ENCODE results near the gene P2RX1.

Gene P2RX1

DNA sequence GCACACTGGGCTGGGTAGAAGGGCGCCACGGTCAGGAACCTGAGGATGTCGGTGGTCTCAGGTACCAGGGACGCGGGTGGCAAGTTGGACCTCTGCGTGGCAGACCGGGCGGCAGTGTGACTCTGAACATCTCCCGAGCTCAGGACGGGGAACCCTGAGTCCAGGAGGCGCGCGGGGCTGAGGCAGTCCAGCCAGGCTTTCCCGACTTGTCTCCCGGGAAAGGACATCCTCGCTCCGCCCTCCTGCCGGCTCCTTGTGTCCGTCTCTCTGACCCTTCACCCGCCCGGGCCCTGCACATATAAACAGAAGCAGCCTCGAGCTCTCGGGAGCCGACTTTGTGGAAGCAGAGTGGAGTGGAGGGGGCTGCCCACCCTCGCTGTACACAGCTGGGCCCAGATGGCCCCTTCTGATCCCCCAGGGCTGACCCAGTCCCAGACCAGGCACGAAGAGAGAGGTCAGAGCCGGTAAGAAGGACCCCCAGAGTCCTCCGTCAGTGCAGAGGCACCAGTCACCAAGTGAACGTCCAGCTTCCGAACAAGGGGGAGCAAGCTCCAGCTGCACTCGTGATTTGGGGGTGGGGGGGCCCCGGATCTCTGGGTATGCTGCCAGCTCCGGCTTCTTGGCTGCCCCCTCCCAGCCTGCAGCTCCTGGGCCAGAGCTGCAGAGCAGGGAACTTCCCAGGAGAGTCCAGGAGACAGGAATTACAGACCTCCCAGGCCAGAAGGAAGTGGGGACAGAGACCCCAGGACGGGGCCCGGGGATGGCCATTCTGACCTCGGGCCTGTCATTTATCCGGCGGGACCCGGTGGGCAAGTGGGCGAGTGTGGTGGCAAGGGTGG lies 8.5 kb upstream of the P2RX1 start:
- no peak for DNase-seq (ENCODE audit: low read depth)

DNA sequence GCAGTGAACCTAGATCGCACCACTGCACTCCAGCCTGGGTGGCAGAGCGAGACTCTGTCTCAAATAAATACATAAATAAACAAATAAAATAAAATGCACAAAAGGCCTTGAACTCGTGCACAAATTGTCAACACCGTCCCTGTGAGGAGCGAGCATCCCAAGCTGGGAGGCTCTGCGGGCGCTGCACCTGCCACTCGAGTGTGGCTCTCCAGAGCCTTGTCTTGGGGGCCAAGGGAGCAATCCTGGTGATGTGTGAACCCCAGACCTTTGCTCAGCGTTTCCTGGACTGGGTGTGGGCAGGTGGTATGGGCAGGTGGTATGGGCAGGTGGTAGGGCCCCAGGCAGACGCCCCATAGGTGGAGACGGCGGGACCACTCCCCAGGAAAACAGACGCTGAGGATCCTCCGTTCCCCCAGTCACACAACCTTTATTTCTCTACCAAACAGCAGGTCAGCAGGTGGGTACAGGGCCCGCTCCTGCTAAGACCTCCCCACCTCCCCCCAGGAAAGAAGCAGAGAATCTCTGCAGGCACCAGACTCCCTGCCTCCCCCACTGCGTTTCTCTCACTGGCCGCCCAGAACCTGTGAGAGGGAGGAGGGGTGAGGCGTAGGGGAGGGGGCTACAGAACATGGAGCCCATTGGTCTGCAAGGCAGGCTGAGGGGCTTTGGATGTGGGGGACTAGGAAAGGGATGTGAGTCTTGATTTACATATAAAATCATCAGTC lies 7.4 kb upstream of the P2RX1 start:
- DNase-seq (ENCODE audit: low read depth), result no peak

DNA sequence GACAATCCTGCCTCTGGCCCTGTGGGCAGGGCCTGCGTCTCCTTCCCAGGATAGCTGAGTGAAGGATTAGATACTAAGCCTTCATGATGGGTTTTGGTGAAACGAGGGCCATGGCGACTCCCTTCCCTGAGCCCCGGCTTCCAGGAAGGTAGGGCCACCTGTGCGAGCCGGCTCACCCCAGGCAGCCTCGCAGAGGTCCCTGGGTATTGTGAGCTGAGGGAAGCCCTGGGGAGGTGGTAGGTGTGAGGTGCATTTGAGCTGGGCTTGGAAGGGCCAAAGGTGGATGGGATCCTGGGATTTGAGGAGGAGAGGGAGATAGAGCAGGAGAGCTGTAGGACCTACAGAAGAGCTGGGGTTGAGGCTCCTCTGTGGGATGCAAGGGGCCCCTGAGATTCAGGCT lies 6.5 kb upstream of the P2RX1 start:
- DNase-seq (ENCODE audit: low read depth), result no peak

DNA sequence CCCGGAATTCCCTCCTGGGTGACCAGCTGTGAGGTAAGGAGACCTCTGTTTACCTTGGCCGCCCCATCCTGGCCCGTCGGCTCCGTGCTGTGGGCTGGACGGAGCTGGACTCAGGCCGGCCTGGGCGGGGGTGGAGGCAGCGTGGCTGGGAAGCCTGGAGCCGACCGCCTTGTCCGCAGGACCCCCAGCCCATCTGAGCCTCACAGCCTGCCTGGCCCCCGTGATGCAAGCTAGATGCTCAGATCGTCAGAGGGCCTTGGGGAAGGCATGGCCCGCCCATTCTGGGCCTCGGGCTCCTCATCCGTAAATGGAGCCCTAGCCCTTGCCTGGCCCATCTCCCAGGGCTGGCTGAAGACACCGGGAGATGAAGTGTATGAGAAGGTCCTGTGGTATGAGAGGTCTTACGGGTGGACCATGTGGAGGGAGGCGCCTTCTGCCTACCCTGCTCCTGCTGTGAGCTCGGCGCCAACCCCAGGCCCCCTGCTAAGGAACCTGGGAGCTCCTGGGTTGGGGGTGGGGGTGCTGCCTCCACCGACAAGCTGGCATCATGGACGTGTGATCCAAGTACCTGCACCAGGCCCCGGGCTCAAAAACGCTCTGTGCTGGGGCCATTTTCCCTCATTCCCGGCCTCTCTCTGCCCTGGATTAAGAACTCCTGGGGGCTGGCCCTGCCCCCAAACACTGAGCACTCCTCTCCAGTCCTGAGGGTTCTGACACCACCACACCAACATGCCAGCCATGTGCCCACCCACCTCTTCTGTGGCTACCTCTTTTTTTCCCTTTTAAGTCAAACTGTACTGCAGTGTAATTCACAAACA lies 5.4 kb upstream of the P2RX1 start:
- DNase-seq (ENCODE audit: low read depth), result no peak

GRCh38 chr17:3921006-3921405 lies 4.7 kb upstream of the P2RX1 start:
- no peak for DNase-seq (ENCODE audit: low read depth)

- no peak for DNase-seq (ENCODE audit: low read depth)
Measured at GRCh38 chr17:3919123-3919624, 2.9 kb upstream of the P2RX1 start.

- no peak for DNase-seq (ENCODE audit: low read depth)
Measured at GRCh38 chr17:3918372-3919122, 2.3 kb upstream of the P2RX1 start.

- DNase-seq (ENCODE audit: low read depth), result peak; percentile 25
Measured at GRCh38 chr17:3917391-3917931, 1.2 kb upstream of the P2RX1 start.

DNA sequence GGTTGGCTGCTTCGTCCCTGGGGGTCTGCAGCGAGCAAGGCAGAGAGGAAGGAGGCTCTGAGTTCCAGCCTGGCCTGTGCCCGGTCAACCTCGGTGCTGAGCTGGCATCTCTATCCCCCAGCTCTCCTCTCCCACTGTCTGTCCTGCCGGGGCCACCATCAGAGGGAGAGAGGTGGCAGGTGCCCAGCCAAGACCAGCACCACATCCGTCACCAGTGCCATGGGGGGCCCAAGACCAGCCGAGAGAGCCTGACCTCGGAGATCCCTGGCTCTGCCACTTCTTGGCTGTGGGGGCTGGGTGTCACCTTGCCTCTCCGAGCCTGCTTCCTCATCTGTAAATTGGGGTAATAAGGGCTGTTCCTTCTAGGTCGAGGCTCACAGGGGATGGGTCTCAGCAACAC lies 560 bp upstream of the P2RX1 start:
- DNase-seq (ENCODE audit: low read depth), result no peak

GRCh38 chr17:3915581-3915994 lies 677 bp downstream of the P2RX1 start:
- no peak for DNase-seq (ENCODE audit: low read depth)

- no peak for DNase-seq (ENCODE audit: low read depth)
Measured at GRCh38 chr17:3914312-3914670, 2.0 kb downstream of the P2RX1 start.

DNA sequence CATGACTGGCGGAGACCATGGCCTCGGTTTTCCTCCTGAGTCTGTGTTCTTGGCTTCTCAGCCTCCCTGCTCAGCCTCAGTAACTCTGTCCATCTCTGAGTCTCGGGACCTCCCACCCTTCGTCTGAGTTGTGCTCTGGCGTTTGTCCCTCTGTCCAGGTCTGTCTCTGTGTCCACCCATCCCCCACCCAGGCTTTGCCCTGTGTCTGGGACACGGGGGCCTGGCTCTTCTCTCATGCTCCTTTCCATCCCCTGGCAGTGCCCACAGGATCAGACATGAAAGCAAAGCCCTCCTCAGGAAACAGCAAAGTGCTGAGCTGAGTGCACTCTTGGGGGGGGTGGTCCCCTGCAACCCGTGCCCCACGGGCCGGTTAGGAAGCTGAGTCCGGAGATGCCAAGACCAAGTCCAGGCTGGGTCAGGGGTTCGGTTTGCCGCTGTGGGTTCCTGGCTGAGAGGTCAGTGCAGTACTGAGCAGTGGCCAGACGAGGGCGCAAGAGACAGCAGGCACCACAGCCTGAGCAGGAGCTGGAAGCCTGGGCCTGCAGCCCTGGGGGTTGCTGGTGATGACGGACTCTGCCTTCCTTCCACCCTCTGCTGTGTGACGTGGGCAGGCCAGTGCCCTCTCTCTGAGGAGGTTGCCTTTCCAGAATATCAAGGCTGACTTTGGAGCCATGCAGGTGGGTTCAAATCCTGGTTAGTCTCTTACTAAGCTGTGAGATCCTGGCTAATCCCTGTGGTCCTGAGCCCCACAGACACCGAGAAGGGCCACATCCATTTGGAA lies 2.5 kb downstream of the P2RX1 start:
- peak; percentile 82 for DNase-seq (ENCODE audit: low read depth)

GRCh38 chr17:3912827-3913226 lies 3.4 kb downstream of the P2RX1 start:
- DNase-seq (ENCODE audit: low read depth), result no peak

DNA sequence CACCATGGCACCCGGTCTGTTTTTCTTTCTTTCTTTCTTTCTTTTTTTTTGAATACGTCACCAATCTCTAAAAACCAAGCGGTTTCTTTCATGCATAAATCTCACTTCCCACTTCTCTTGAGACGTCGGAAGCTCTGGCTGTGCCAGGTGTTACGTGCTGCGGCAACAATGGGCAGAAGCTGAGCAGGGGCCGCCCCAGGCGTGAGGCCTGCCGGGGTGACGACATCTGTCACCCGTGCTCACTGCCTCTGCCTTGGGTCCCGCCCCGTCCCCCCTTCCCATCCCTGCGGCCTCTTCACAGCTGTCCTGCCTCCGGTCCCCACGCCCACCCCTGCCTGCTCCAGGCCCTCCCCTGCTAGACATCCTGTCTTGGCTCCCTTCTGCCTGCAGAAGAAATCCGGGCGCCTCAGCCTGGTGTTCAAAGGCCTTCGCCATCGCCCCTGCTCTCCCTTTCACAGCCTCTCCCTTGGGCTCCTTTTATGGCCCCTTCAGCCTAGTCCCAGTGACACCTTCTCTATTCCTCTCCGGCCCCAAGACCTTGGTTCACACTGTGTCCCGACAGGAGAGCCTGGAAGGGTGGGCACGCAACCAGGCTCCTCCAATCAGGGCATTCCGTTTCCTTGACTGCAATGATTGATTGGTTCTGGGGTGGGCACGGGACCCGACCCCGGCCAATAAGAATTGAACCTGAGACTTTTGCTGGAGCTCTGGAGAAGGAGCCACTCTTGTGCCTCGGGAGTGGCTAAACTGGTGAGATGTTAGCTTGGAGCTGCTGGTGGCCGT lies 4.8 kb downstream of the P2RX1 start:
- DNase-seq (ENCODE audit: low read depth), result no peak

DNA sequence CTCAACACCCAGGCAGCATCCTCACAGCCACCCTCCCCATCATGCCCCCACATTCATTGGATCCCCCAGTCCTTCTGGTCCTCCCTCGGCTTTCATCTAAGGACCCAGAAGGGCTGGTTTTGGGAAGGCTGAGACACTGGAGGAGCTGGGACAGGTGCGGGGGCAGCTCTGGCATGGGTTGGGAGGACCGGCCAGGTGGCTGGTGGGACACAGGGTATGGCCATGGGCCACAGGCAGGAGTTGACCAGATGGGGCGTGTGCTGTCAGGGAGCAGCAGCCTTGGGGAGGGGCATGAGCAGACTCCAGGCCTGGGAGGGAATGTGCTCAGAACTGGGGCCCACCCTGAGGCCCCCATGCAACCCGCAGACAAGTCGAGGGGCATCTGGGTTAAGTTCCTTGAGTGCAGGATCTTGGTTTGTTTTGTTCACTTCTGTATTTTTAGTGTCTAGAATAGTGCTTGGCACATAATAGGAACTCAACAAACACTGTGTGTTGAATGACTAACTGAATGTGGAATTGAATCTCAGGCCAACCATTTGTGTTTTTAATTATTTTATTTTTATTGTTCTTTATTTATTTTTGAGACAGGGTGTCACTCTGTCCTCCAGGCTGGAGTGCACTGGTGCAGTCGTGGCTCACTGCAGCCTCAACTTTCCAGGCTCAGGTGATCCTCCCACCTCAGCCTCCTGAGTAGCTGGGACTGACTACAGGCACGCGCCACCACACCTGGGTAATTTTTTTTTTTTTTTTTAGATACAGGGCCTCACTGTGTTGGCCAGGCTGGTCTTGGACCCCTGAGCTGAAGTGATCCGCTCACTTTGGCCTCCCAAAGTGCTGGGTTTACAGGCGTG lies 5.6 kb downstream of the P2RX1 start:
- no peak for DNase-seq (ENCODE audit: low read depth)

- DNase-seq (ENCODE audit: low read depth), result no peak
Measured at GRCh38 chr17:3909257-3909656, 7.0 kb downstream of the P2RX1 start.

DNA sequence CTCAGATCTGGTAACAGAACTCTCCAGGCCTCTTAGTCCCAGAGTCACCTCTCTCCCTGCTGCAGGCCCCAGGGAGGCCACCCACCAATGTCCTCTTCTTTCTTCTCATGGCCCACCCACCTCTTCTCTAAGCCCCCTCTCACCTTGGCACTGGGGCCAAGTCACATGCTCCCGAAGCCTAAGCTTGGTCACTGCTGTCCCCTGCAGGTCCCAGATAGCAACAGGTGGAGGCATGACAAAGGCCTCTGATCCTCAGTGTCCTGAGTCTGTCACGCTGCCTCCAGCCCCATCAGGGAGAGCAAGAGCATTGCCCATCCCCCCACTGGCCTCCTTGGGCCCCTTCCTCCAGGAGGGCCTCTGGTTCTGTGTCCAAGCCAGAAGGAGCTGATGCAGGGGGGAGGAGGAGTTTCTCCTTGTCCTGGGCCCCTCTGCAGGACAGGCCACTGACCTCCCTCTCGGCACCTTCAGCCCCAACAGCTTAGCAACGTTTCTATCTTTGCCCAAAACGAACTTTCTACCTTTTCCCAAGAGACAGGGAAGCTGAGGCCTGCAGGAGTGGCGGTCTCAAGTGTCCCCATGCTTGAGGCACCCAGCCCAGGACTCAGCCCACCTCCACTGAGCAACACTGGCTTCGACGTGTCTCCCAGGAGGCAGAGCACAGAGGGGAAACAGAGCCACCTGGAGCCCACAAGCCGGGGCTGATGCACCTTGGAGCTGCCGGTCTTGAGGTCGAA lies 8.6 kb downstream of the P2RX1 start:
- no peak for DNase-seq (ENCODE audit: low read depth)

- DNase-seq (ENCODE audit: low read depth), result no peak
Measured at GRCh38 chr17:3906881-3907280, 9.4 kb downstream of the P2RX1 start.

Data from ELR (cell line).